OCI-LY7 (cell line): Measurements from ENCODE around the gene NMRAL1.

Experiments used
- EZH2phosphoT487 ChIP-seq: fragments of 200-600 bp; sonication (generic); IDR thresholded peaks from 2 replicates; pipeline ENCODE4 v1.6.1; 2018; ENCODE audit warnings: low read depth, borderline replicate concordance, mild to moderate bottlenecking, mixed run types, antibody characterized with exemption, low read length, moderate library complexity, mixed read lengths
- TF ChIP-seq, protein P1 (sequence below): fragments of 200-600 bp; sonication (generic); conservative IDR thresholded peaks from 2 replicates; pipeline ENCODE4 v1.5.1; 2014; ENCODE audit warnings: mild to moderate bottlenecking, antibody characterized with exemption, low read length, moderate library complexity, mixed read lengths

GRCh38 chr16:4510747-4511426 is 36.5 kb upstream of the NMRAL1 start:
- TF ChIP-seq, protein P1, sequence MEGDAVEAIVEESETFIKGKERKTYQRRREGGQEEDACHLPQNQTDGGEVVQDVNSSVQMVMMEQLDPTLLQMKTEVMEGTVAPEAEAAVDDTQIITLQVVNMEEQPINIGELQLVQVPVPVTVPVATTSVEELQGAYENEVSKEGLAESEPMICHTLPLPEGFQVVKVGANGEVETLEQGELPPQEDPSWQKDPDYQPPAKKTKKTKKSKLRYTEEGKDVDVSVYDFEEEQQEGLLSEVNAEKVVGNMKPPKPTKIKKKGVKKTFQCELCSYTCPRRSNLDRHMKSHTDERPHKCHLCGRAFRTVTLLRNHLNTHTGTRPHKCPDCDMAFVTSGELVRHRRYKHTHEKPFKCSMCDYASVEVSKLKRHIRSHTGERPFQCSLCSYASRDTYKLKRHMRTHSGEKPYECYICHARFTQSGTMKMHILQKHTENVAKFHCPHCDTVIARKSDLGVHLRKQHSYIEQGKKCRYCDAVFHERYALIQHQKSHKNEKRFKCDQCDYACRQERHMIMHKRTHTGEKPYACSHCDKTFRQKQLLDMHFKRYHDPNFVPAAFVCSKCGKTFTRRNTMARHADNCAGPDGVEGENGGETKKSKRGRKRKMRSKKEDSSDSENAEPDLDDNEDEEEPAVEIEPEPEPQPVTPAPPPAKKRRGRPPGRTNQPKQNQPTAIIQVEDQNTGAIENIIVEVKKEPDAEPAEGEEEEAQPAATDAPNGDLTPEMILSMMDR = no peak
- no peak for TF ChIP-seq EZH2phosphoT487
